MM.1S (cell line): ENCODE data around the gene C14orf119.

Experiments
- DNase-seq: peaks from one replicate; pipeline ENCODE4 v3.0.0-alpha.2; 2015
- H2AFZ ChIP-seq: fragments of 300-600 bp; sonication (generic); 2 replicates; pipeline ENCODE4 v1.6.0; 2016; ENCODE audit warnings: antibody characterized with exemption, low read length
- H3F3A ChIP-seq: fragments of 300-600 bp; sonication (generic); 2 replicates; pipeline ENCODE4 v1.6.1; 2016; ENCODE audit warnings: mild to moderate bottlenecking, antibody characterized with exemption, low read length, moderate library complexity, mixed read lengths; ENCODE audit not compliant: insufficient read depth
- H3K27ac ChIP-seq: fragments of 300-600 bp; sonication (generic); 2 replicates; pipeline ENCODE4 v1.5.1; 2016; ENCODE audit warnings: mild to moderate bottlenecking, low read length
- H3K27me3 ChIP-seq: fragments of 300-600 bp; sonication (generic); replicated peaks from 2 replicates; pipeline ENCODE4 v1.6.0; 2016; ENCODE audit warnings: low read length; ENCODE audit not compliant: insufficient read depth
- H3K36me3 ChIP-seq: fragments of 300-600 bp; sonication (generic); replicated peaks from 2 replicates; pipeline ENCODE4 v1.6.1; 2016; ENCODE audit warnings: mild to moderate bottlenecking, low read length, mixed read lengths; ENCODE audit not compliant: insufficient read depth
- H3K4me1 ChIP-seq: fragments of 300-600 bp; sonication (generic); 2 replicates; pipeline ENCODE4 v1.6.1; 2016; ENCODE audit warnings: low read length, mixed read lengths
- H3K4me2 ChIP-seq: fragments of 300-600 bp; sonication (generic); 2 replicates; pipeline ENCODE4 v1.6.0; 2016; ENCODE audit warnings: low read depth, low read length
- H3K4me3 ChIP-seq: fragments of 300-600 bp; sonication (generic); 2 replicates; pipeline ENCODE4 v1.5.1; 2016; ENCODE audit warnings: low read length, mixed read lengths
- H3K79me2 ChIP-seq: fragments of 300-600 bp; sonication (generic); 2 replicates; pipeline ENCODE4 v1.6.1; 2016; ENCODE audit warnings: mixed run types, low read length, mixed read lengths
- H3K9ac ChIP-seq: fragments of 300-600 bp; sonication (generic); 2 replicates; pipeline ENCODE4 v1.6.1; 2016; ENCODE audit warnings: low read length, mixed read lengths
- H3K9me2 ChIP-seq: fragments of 300-600 bp; sonication (generic); replicated peaks from 2 replicates; pipeline ENCODE4 v1.6.1; 2016; ENCODE audit warnings: mild to moderate bottlenecking, low read length, mixed read lengths; ENCODE audit not compliant: insufficient read depth
- H3K9me3 ChIP-seq: fragments of 300-600 bp; sonication (generic); replicated peaks from 2 replicates; pipeline ENCODE4 v1.6.1; 2016; ENCODE audit warnings: mild to moderate bottlenecking, low read length, mixed read lengths; ENCODE audit not compliant: insufficient read depth
- H4K20me1 ChIP-seq: fragments of 300-600 bp; sonication (generic); 2 replicates; pipeline ENCODE4 v1.6.1; 2016; ENCODE audit warnings: mild to moderate bottlenecking, low read length, moderate library complexity, mixed read lengths; ENCODE audit not compliant: insufficient read depth
- CTCF ChIP-seq: fragments of 300-600 bp; sonication (generic); IDR thresholded peaks from 2 replicates; pipeline ENCODE4 v1.5.1; 2016; ENCODE audit warnings: antibody characterized with exemption, low read length, mixed read lengths
- EZH2 ChIP-seq: fragments of 300-600 bp; sonication (generic); optimal IDR thresholded peaks from 2 replicates; pipeline ENCODE3; 2017; ENCODE audit warnings: low read depth, mild to moderate bottlenecking, antibody characterized with exemption, low read length, mixed read lengths
- EZH2phosphoT487 ChIP-seq: fragments of 300-600 bp; sonication (generic); IDR thresholded peaks from 2 replicates; pipeline ENCODE4 v1.6.1; 2018; ENCODE audit warnings: antibody characterized with exemption, low read length

C14orf119 gene

GRCh38 chr14:23052671-23053070 lies 42.6 kb upstream of the C14orf119 start:
- TF ChIP-seq EZH2phosphoT487 (no peak), EZH2 (no peak), CTCF (no peak)
- Histone ChIP-seq H2AFZ (no peak overlapping the region), H3F3A (0 out of 2 replicates have a peak, but pooled peaks cover 4% of the 10 kb centered on the region), H3K4me2 (no peak overlapping the region), H3K36me3 (no peaks in the 10 kb centered on the region), H3K9me2 (no peaks in the 10 kb centered on the region), H3K9me3 (no peaks in the 10 kb centered on the region), H4K20me1 (no peaks in the 10 kb centered on the region), H3K9ac (no peak overlapping the region), H3K27me3 (no peaks in the 10 kb centered on the region), H3K79me2 (no peaks in the 10 kb centered on the region), H3K4me1 (no peaks in the 10 kb centered on the region), H3K4me3 (no peak overlapping the region), H3K27ac (no peak overlapping the region)
- no peak for DNase-seq

GRCh38 chr14:23053426-23053825 lies 41.9 kb upstream of the C14orf119 start:
- DNase-seq = no peak
- no peaks in the 10 kb centered on the region for H3K79me2 ChIP-seq
- no peak overlapping the region for H3K9ac ChIP-seq
- H3K4me2 ChIP-seq = no peak overlapping the region
- 0 out of 2 replicates have a peak, but pooled peaks cover 8% of the 10 kb centered on the region for H3F3A ChIP-seq
- no peak overlapping the region for H2AFZ ChIP-seq
- no peaks in the 10 kb centered on the region for H3K27me3 ChIP-seq
- H4K20me1 ChIP-seq = no peaks in the 10 kb centered on the region
- H3K36me3 ChIP-seq = no peaks in the 10 kb centered on the region
- H3K4me1 ChIP-seq = no peaks in the 10 kb centered on the region
- H3K4me3 ChIP-seq = no peak overlapping the region
- no peak overlapping the region for H3K27ac ChIP-seq
- no peaks in the 10 kb centered on the region for H3K9me2 ChIP-seq
- TF ChIP-seq CTCF = no peak
- no peak for TF ChIP-seq EZH2phosphoT487
- no peak for TF ChIP-seq EZH2
- H3K9me3 ChIP-seq = no peaks in the 10 kb centered on the region

GRCh38 chr14:23054000-23054811 lies 41.1 kb upstream of the C14orf119 start:
- Histone ChIP-seq H3K9ac (no peak overlapping the region), H3K9me3 (no peaks in the 10 kb centered on the region), H3K27me3 (no peaks in the 10 kb centered on the region), H4K20me1 (no peaks in the 10 kb centered on the region), H3K36me3 (no peaks in the 10 kb centered on the region), H3F3A (0 out of 2 replicates have a peak, but pooled peaks cover 12% of the 10 kb centered on the region), H3K27ac (no peak overlapping the region), H3K4me1 (no peaks in the 10 kb centered on the region), H3K9me2 (no peaks in the 10 kb centered on the region), H3K4me2 (no peak overlapping the region), H3K79me2 (no peaks in the 10 kb centered on the region), H2AFZ (no peak overlapping the region), H3K4me3 (no peak overlapping the region)
- TF ChIP-seq EZH2phosphoT487 (no peak), EZH2 (no peak), CTCF (no peak)
- DNase-seq = no peak
